K562 (cell line): ENCODE measurements around the gene IPCEF1. TPM values are rescaled to one million over a fixed set of nuclear protein-coding genes. Genes with fewer than 3 reads are reported as not detected.

Source experiments
- ATAC-seq: fragments of 200-7000 bp; cut with Tn5 transposase; 3 replicates; pipeline ENCODE4 v1.9.1; 2020; ENCODE audit warnings: moderate library complexity
- BruUV-seq: library from RNA; stranded (reverse); fragments of 400-500 nt; replicated peaks from 2 replicates; lab custom pipeline; 2021; lab: Mats Ljungman, UMichigan
- CTCF ChIA-PET: fragments of 300-600 bp; formaldehyde crosslinking; extraction: SDS; loops from one replicate; lab custom pipeline; 2021; ENCODE audit warnings: low intra/inter-chr PET ratio; lab: Yijun Ruan, JAX
- POLR2A ChIA-PET: fragments of 300-600, 350-650 bp; sonication (Branson Sonifier 250); formaldehyde crosslinking; extraction: SDS; loops from one replicate; lab custom pipeline; 2021; ENCODE audit warnings: antibody characterized with exemption, inconsistent platforms; lab: Yijun Ruan, JAX
- DNase-seq, 4 experiments: peaks; one replicate each; pipeline versions ENCODE4 v3.0.0 to v3.0.0-alpha.2; 2011 to 2018; ENCODE audit warnings: low spot score in 3 of 4, mixed read lengths in 3 of 4; ENCODE audit errors: extremely low read depth in 1 of 4
- FAIRE-seq: peaks from 2 replicates; lab custom pipeline; 2011; peaks lifted over from hg19 to GRCh38; lab: Jason Lieb, UNC
- H2AFZ ChIP-seq: 2 replicates; pipeline ENCODE4 v1.6.0; 2011; ENCODE audit warnings: low read depth, low read length, control low read depth, inconsistent platforms
- H3K27ac ChIP-seq: fragments of 200-600 bp; 3 replicates; pipeline ENCODE4 v1.8.0; 2011; ENCODE audit warnings: low read depth, mild to moderate bottlenecking, control low read depth, inconsistent platforms, low read length, moderate library complexity, mixed read lengths; ENCODE audit errors: extremely low read depth
- H3K27me3 ChIP-seq, 2 experiments: fragments of 300-600 bp in 1 of 2; 2 replicates in 1 of 2; 3 replicates in 1 of 2; pipeline versions ENCODE4 v1.6.0 to v1.8.0; 2011; ENCODE audit warnings: inconsistent platforms in 2 of 2, low read length in 2 of 2, mild to moderate bottlenecking in 1 of 2, mixed read lengths in 1 of 2, moderate library complexity in 1 of 2; ENCODE audit not compliant: control insufficient read depth in 2 of 2, insufficient read depth in 2 of 2
- H3K36me3 ChIP-seq: fragments of 300-600 bp; 3 replicates; pipeline ENCODE4 v1.8.0; 2011; ENCODE audit warnings: mild to moderate bottlenecking, low read length, inconsistent platforms; ENCODE audit not compliant: control insufficient read depth, insufficient read depth
- H3K4me1 ChIP-seq, 2 experiments: fragments of 200-600 bp in 1 of 2; replicated peaks in 1 of 2; 2 replicates in 1 of 2; 3 replicates in 1 of 2; pipeline versions ENCODE4 v1.5.1 to v1.8.0; 2011; ENCODE audit warnings: inconsistent platforms in 2 of 2, low read length in 2 of 2, mild to moderate bottlenecking in 1 of 2, mixed read lengths in 1 of 2, moderate library complexity in 1 of 2; ENCODE audit not compliant: control insufficient read depth in 2 of 2, insufficient read depth in 2 of 2
- H3K4me2 ChIP-seq: 2 replicates; pipeline ENCODE4 v1.6.1; 2011; ENCODE audit warnings: low read length, control low read depth, inconsistent platforms, mixed read lengths; ENCODE audit not compliant: insufficient read depth
- H3K4me3 ChIP-seq: fragments of 200-600 bp; sonication (generic), shearing (Covaris generic); 2 replicates; pipeline ENCODE4 v1.5.1; 2016; ENCODE audit warnings: control low read depth, inconsistent platforms
- H3K79me2 ChIP-seq: fragments of 200-600 bp; 3 replicates; pipeline ENCODE4 v1.8.0; 2011; ENCODE audit warnings: low read length, inconsistent platforms; ENCODE audit not compliant: control insufficient read depth, insufficient read depth
- H3K9ac ChIP-seq, 2 experiments: 2 replicates each; pipeline versions ENCODE4 v1.6.0 to v1.6.1; 2011; ENCODE audit warnings: low read depth in 2 of 2, low read length in 2 of 2, control low read depth in 1 of 2, inconsistent platforms in 1 of 2, mild to moderate bottlenecking in 1 of 2, mixed read lengths in 1 of 2; ENCODE audit not compliant: insufficient read depth in 1 of 2
- H3K9me1 ChIP-seq: one replicate; pipeline ENCODE4 v1.6.0; 2011; ENCODE audit warnings: inconsistent platforms, mild to moderate bottlenecking, low read length, moderate library complexity; ENCODE audit not compliant: control insufficient read depth, insufficient read depth
- H3K9me3 ChIP-seq: replicated peaks from 2 replicates; pipeline ENCODE4 v1.5.1; 2011; ENCODE audit warnings: low read depth, low read length, inconsistent platforms; ENCODE audit not compliant: control insufficient read depth, insufficient read depth
- H4K20me1 ChIP-seq: replicated peaks from 2 replicates; pipeline ENCODE4 v1.6.1; 2011; ENCODE audit warnings: low read length, inconsistent platforms, mixed read lengths; ENCODE audit not compliant: control insufficient read depth, insufficient read depth
- ATF6 ChIP-seq: sonication (generic); formaldehyde crosslinking; IDR thresholded peaks from 2 replicates; pipeline ENCODE4 v1.4.0; 2020; ENCODE audit warnings: mild to moderate bottlenecking, missing genetic modification reagents
- ATF7 ChIP-seq: fragments of 450-650 bp; IDR thresholded peaks from 2 replicates; pipeline ENCODE4 v1.7.1; 2014; ENCODE audit warnings: mild to moderate bottlenecking, moderate library complexity
- CHCHD3 ChIP-seq: fragments of 250-450 bp; sonication (Bioruptor Pico); IDR thresholded peaks from 2 replicates; pipeline ENCODE4 v2.1.2; 2022; ENCODE audit warnings: mild to moderate bottlenecking
- GATA2 ChIP-seq: sonication (generic); formaldehyde crosslinking; IDR thresholded peaks from 2 replicates; pipeline ENCODE4 v1.4.0; 2020; ENCODE audit warnings: mild to moderate bottlenecking, missing genetic modification reagents
- HDGF ChIP-seq: fragments of 450-650 bp; IDR thresholded peaks from 2 replicates; pipeline ENCODE4 v1.6.1; 2016
- NONO ChIP-seq, 2 experiments: fragments of 200-400 bp in 1 of 2; fragments of 450-650 bp in 1 of 2; formaldehyde crosslinking in 1 of 2; IDR thresholded peaks; 2 replicates each; pipeline ENCODE4 v1.6.1; 2017; ENCODE audit warnings: low read depth in 2 of 2, mild to moderate bottlenecking in 2 of 2, moderate library complexity in 2 of 2, low read length in 1 of 2
- NR2C1 ChIP-seq, 2 experiments: fragments of 450-650 bp; IDR thresholded peaks; 2 replicates each; pipeline ENCODE4 v1.6.1; 2017; ENCODE audit warnings: mild to moderate bottlenecking in 2 of 2, antibody characterized with exemption in 1 of 2, inconsistent platforms in 1 of 2, missing compliant biosample characterization in 1 of 2, missing genetic modification characterization in 1 of 2
- PHF21A ChIP-seq: fragments of 450-650 bp; IDR thresholded peaks from 2 replicates; pipeline ENCODE4 v1.6.1; 2017; ENCODE audit warnings: low read depth, borderline replicate concordance
- SETDB1 ChIP-seq: IDR thresholded peaks from one replicate; pipeline ENCODE4 v1.6.1; 2012; ENCODE audit warnings: low read length, control low read depth, inconsistent platforms
- STAT5B ChIP-seq: fragments of 250-450 bp; sonication (Bioruptor Pico); IDR thresholded peaks from 2 replicates; pipeline ENCODE4 v1.8.0; 2021; ENCODE audit warnings: mild to moderate bottlenecking, inconsistent platforms
- TEAD2 ChIP-seq: fragments of 450-650 bp; IDR thresholded peaks from 2 replicates; pipeline ENCODE4 v1.6.1; 2016; ENCODE audit warnings: missing genetic modification characterization, control low read depth, missing compliant biosample characterization
- ZFP91 ChIP-seq: sonication (generic); formaldehyde crosslinking; IDR thresholded peaks from 2 replicates; pipeline ENCODE4 v1.8.0; 2022; ENCODE audit warnings: mild to moderate bottlenecking, missing genetic modification reagents
- ZNF175 ChIP-seq: fragments of 200-800 bp; sonication (Bioruptor generic); IDR thresholded peaks from 2 replicates; pipeline ENCODE4 v1.6.1; 2016; ENCODE audit warnings: low read depth, mild to moderate bottlenecking, missing genetic modification characterization, missing compliant biosample characterization
- ZNF217 ChIP-seq: sonication (generic); formaldehyde crosslinking; IDR thresholded peaks from 2 replicates; pipeline ENCODE4 v1.8.0; 2022; ENCODE audit warnings: mild to moderate bottlenecking, missing genetic modification reagents
- ZNF274 ChIP-seq: IDR thresholded peaks from 2 replicates; pipeline ENCODE4 v1.6.1; 2011; ENCODE audit warnings: low read depth, mild to moderate bottlenecking, low read length, moderate library complexity, borderline replicate concordance
- WGBS: fragments of 100-300 bp; shearing (Covaris generic); methylation state at CpG from one replicate; pipeline ENCODE4 v1.1.6; 2016; ENCODE audit warnings: low coverage, mixed read lengths; ENCODE audit not compliant: insufficient coverage; ENCODE audit errors: missing lambda C conversion rate; 5-methylcytosine and 5-hydroxymethylcytosine counted together
- in situ Hi-C: fragments of 300-500 bp; cut with MboI; formaldehyde crosslinking; loops from 4 replicates; pipeline ENCODE4 v1.15.0; 2018; ENCODE audit warnings: inconsistent platforms, mixed read lengths
- intact Hi-C: fragments of 100-400 bp; cut with micrococcal nuclease; formaldehyde crosslinking; loops from 2 replicates; pipeline ENCODE4 v1.14.2; 2022
- polyA plus RNA-seq, 8 experiments: library from polyadenylated mRNA; depleted of rRNA in 4 of 8; stranded (reverse) in 5 of 8; unstranded in 3 of 8; fragments of >200 nt; fragmentation: Nextera tagmentation in 2 of 8; fragmentation: Illumina TruSeq in 1 of 8; extraction: Ambion mirVana in 2 of 8; extraction: Trizol in 1 of 8; gene quantifications; 2 replicates each; pipeline versions ENCODE4 v1.2.1 to v1.2.3, GENCODE V29; 2011 to 2014; ENCODE audit warnings: inconsistent platforms in 1 of 8, missing spikeins in 1 of 8
- total RNA-seq, 7 experiments: library from RNA; depleted of rRNA in 6 of 7; stranded (reverse); fragments of >200 nt in 6 of 7; fragmentation: Illumina TruSeq in 2 of 7; extraction: Trizol in 2 of 7; gene quantifications; 2 replicates each; pipeline versions ENCODE4 v1.2.1 to v1.2.3, GENCODE V29; 2011 to 2021; ENCODE audit warnings: low replicate concordance in 1 of 7
- TF ChIP-seq, protein P1 (sequence below): fragments of 450-650 bp; IDR thresholded peaks from 2 replicates; pipeline ENCODE4 v1.6.1; 2016; ENCODE audit warnings: borderline replicate concordance

IPCEF1 gene
- total and polyA plus RNA-seq, 9 of the 15 experiments (the other 6 are each of a cell fraction or from before 2014, with no cell fraction given), result 0.14 to 0.18 TPM; not detected in 7

GRCh38 chr6:154143753-154144152 is 212.8 kb downstream of the IPCEF1 start (continued):
- TF ChIP-seq TEAD2 (tag), result no peak
- TF ChIP-seq, all 486 proteins: peak for 0

DNA sequence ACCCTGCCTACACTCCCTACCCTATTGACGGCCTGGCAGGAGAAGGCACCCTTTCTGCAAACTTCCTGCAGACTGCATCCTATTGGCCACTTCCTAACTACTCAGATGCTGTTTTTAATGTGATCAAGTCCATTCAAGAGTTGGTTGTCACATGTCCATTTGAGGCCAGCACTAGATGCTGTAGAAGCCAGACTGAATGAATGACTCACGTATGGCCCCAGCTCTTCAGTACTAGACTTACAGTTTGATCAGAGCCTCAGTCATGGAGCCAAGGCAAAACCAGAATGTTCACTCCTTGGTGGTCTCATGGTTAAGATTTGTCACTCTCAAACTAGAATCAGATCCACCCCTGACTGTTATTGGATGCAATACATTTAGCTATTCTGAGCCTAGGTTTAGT is 215.9 kb downstream of the IPCEF1 start:
- BruUV-seq, result no TSS peak
- H3K9me3 ChIP-seq, result no peaks in the 10 kb centered on the region
- no peak for ATAC-seq

More for the DNA sequence above, 215.9 kb downstream of the IPCEF1 start:
- in situ Hi-C loops, result no loop called here
- DNase-seq (no peak), FAIRE-seq (no peak)
- Histone ChIP-seq H3K36me3 (no peaks in the 10 kb centered on the region), H3K27ac (no peak overlapping the region), H3K27me3 (0 out of 5 replicates have a peak, but pooled peaks cover 0 to 4% of the 10 kb centered on the region in 2 experiments), H3K9ac (no peak overlapping the region), H2AFZ (no peak overlapping the region), H3K4me1 (no peaks in the 10 kb centered on the region), H3K79me2 (no peaks in the 10 kb centered on the region), H4K20me1 (no peaks in the 10 kb centered on the region), H3K4me2 (no peak overlapping the region), H3K9me1 (no peaks in the 10 kb centered on the region), H3K4me3 (no peak overlapping the region)
- WGBS, result 0% methylated on average over 2 of the region's 2 CpGs
- intact Hi-C loops, result no loop called here
- TF ChIP-seq, protein P1, sequence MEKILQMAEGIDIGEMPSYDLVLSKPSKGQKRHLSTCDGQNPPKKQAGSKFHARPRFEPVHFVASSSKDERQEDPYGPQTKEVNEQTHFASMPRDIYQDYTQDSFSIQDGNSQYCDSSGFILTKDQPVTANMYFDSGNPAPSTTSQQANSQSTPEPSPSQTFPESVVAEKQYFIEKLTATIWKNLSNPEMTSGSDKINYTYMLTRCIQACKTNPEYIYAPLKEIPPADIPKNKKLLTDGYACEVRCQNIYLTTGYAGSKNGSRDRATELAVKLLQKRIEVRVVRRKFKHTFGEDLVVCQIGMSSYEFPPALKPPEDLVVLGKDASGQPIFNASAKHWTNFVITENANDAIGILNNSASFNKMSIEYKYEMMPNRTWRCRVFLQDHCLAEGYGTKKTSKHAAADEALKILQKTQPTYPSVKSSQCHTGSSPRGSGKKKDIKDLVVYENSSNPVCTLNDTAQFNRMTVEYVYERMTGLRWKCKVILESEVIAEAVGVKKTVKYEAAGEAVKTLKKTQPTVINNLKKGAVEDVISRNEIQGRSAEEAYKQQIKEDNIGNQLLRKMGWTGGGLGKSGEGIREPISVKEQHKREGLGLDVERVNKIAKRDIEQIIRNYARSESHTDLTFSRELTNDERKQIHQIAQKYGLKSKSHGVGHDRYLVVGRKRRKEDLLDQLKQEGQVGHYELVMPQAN, result no peak
- TF ChIP-seq ZNF175, result no peak
- TF ChIP-seq ZFP91 (CRISPR knock-in tag), result no peak
- TF ChIP-seq ZNF217, result no peak
- no peak for TF ChIP-seq HDGF
- no peak for TF ChIP-seq PHF21A
- no peak for TF ChIP-seq ZNF274
- TF ChIP-seq ATF6, result no peak
- TF ChIP-seq NONO (IDR thresholded peaks at IDR 0.05; ENCODE audit: low read depth in 2 of 2, low read length in 1 of 2), result no peak
- no peak for TF ChIP-seq SETDB1
- TF ChIP-seq STAT5B (CRISPR knock-in tag), result no peak
- no peak for TF ChIP-seq NR2C1 (IDR thresholded peaks at IDR 0.05)
- no peak for TF ChIP-seq NR2C1 (tag; IDR thresholded peaks at IDR 0.05)
- no peak for TF ChIP-seq CHCHD3 (CRISPR knock-in tag)
- no peak for TF ChIP-seq GATA2 (CRISPR knock-in tag)
- TF ChIP-seq ATF7, result no peak
- POLR2A ChIA-PET, result no interaction called here
- CTCF ChIA-PET, result no interaction called here
